Measurements from ENCODE around the gene MMEL1.
"Not testable (repeated sequence)": the region's sequence is repeated elsewhere in the genome, so short reads cannot be mapped to it uniquely, and the experiment has no call there.

The MMEL1 gene

DNA sequence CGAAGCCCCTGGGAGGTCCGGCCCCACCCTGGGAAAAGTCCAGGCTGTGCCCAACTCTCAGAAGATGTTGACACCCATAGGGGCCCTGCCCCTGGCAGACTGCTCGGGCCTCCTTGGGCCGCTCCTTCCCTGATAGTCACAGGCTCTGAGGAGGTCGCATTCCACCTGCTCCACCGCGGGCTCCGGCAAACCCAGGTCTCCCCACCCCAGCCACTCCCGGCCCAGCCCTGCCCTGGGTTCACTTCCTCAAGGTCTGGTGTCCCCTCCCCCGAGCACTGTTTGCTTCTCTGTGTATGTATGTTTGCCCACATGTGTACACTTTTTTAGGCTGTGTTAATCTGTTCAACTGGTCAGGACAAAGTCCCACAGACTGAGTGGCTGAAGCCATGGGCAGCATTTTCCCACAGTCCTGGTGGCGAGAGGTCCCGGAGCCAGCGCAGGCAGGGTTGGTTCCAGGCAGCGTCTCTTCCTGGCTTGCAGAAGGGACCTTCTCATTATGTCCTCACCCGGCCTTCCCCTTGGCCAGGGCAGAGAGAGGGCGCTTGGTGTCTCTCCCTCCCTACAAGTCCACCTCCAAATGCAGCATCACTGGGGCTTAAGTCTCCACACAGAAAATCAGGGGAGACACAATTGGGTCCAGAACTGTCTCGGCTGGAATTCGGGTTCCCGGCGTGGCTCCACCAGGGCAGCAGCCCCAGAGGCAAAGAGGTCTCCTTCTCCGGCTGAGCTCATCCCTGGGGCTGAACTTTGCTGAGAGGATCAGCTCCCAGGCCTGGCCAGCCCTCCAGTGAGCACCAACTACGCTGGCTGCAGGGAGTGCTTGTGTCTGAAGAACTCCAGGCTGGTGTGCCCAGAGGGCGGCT lies 56.8 kb downstream of the MMEL1 start:
- no peak for DNase-seq (ENCODE audit: low spot score)
- FAIRE-seq, result no peak

- no peak for FAIRE-seq
These were observed 58.5 kb downstream of the MMEL1 start for GRCh38 chr1:2574350-2574749.

DNA sequence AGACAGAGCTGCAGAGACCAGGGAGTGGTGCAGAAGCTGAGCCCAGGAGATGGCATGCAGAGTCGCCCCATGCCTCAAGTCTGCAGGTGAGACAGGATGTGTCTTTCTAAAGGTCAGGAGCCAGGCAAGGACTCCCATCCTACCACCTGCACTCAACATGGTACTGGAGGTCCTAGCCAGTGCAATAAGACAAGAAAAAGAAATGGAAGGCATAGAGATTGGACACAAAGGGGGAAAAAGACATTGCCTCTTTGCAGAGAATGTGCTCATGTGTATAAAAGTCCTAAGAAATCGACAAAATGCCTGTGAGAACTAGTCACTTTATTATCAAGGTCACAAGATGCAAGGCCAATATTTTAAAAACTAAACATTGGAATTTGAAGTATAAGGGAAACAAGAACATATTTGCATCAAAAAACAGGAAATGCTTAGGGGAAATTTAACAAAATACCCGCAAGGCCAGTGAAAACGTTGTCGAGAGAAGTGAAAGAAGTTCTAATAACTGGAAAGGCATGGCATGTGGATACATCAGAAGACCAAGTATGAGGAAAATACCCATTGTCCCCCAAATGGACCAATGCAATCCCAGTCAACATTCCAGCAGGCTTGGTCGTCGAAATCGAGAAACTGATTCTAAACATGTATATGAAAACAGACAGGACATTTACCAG lies 59.4 kb downstream of the MMEL1 start:
- FAIRE-seq (no peak), DNase-seq (ENCODE audit: low spot score) (no peak)

More at GRCh38 chr1:2574350-2574749, 58.5 kb downstream of the MMEL1 start:
- no peak for DNase-seq (ENCODE audit: low spot score)

DNA sequence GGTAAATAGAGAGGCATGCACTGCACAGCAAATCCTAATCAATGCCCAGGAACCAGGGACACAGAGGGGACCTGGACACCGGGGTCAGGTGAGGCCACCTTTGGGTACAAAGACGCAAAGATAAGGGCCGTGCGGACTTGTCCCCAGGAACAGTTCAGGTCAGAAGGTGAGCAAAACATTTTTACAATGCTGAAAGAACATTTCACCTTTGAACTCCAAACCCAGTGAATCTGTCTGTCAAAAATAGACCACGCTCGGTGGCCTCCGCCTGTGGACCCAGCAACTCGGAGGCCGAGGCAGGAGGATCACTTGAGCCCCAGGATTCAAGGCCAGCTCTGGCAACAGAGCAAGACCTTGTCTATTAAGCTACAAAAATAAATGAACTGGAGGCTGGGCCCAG lies 61.5 kb downstream of the MMEL1 start:
- DNase-seq (ENCODE audit: low spot score) (no peak), FAIRE-seq (no peak)

DNA sequence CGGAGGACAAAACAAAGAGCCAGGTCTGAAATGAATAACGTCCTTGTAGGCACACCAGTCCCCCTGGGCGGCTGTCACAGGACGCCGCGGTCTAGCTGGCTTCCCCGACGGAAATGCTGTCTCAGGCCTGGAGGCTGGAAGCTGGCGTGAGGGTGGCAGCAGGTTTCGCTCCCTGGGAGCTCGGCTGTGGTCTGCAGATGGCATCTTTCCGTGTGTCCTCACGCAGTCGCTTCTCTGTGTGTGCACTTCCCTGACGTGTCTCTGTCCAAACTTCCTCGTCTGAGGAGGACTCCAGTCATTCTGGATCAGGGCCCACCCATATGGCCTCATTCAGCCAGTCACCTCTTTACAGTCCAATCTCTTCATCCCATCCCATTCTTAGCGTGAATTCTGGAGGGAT lies 62.5 kb downstream of the MMEL1 start:
- FAIRE-seq (no peak), DNase-seq (ENCODE audit: low spot score) (no peak)

- DNase-seq (ENCODE audit: low spot score), result not testable (repeated sequence)
These were observed 63.1 kb downstream of the MMEL1 start for GRCh38 chr1:2569703-2570102.

GRCh38 chr1:2569060-2569459 lies 63.8 kb downstream of the MMEL1 start:
- DNase-seq (ENCODE audit: low spot score), result no peak

More at GRCh38 chr1:2569703-2570102, 63.1 kb downstream of the MMEL1 start:
- FAIRE-seq, result not testable (repeated sequence)

DNA sequence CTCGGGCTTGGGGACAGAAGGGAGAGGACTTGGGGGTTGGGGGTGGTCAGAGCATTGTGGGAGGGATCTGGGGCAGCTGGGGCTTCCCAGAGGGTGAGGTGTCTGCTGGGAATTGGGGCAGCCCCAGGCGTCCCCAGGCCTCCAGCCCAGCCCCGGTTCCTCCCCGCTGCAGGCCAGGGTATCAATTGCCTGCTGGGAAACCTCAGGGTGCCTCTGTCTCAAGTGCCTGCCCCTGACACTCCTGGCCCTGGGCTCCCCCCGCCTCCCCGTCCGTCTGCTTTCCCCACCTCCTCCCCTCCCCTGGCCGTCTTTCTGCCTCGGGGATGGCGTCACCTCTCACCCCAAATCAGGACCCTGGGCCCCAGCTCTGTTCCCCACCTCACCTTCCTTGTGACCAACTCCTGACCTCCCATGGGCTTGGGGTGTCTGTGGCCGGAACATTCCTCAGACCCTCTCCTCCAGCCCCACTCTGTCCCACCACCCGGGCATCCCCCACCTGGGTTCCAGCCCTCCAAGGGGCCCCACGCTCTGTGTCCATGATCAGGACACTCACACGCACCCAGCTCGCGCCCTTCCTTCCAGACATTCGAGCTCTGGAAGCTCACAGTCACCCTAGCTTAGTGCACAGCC lies 64.5 kb downstream of the MMEL1 start:
- not testable (repeated sequence) for FAIRE-seq; DNase-seq (ENCODE audit: low spot score)

More at GRCh38 chr1:2569060-2569459, 63.8 kb downstream of the MMEL1 start:
- FAIRE-seq, result no peak

DNA sequence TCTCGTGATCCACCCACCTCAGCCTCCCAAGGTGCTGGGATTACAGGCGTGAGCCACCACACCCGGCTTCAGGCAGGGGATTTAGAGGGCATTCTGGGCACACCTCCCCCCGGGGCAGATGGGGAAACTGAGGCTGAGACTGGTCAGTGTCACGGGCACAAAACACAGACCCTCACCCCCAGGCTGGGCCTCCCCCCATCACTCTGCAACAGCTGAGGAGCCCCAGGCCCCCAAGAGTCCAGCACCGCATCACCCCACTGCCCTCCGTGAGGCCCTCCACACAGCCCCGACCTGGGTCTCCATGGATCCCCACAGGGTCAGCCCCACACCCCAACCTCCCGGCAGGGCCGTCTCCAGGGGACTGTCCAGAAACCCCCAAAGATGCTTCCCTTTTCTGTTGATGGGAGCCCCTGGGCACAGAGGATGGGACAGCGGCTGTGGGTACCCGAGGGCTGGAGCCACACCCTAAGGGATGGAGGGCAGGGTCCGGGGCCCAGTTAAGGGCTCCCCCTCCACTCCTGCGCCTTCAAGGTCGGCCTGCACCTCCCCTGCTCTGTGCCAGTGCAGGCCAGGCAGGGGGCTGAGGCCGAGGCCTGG lies 65.6 kb downstream of the MMEL1 start:
- FAIRE-seq (no peak), DNase-seq (ENCODE audit: low spot score) (no peak)

GRCh38 chr1:2566101-2567045 lies 66.4 kb downstream of the MMEL1 start:
- FAIRE-seq (no peak), DNase-seq (ENCODE audit: low spot score) (no peak)

- no peak for DNase-seq (ENCODE audit: low spot score)
These were observed 67.9 kb downstream of the MMEL1 start for GRCh38 chr1:2564815-2565374.

DNA sequence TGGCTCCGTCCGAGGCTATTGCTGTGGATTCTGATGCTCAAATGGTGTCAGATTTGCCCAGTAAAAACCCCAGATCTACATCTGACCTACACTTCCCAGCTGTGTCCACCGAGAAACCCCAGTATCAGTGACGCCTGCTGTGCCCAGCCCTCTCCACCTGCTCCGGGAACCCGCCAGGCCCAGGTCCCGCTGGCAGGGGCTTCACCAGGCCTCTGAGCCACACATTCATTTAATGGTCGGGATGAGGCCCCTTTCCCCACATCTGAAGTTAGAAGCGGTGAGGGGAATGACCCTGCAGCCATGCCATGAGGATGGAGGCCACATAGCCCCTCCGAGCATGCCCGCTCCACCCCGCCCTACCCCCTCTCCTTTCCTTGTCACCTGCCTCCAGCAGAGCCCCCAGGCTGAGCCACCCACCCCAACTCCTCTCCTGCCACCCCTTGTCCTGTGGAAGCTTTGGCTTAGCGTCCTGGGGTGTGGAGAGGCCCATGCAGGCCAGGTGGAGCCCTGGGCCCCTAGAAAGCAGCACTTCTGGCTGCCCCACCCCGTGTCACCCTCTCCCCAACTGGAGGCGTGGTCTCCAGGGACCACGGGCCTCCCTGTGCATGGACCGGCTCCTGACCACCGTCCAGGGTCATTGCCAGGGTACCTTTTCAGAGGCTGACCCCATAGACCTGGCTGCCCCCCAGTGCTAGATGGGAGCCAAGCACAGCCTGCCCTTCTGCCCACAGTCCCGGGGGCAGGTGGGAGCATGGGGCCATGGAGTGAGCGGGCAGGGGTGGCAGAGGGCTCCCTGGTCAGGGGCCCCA lies 68.6 kb downstream of the MMEL1 start:
- DNase-seq (ENCODE audit: low spot score) (no peak), FAIRE-seq (no peak)

More at GRCh38 chr1:2564815-2565374, 67.9 kb downstream of the MMEL1 start:
- FAIRE-seq, result no peak

GRCh38 chr1:2563205-2563604 lies 69.6 kb downstream of the MMEL1 start:
- DNase-seq (ENCODE audit: low spot score), result no peak
- no peak for FAIRE-seq

DNA sequence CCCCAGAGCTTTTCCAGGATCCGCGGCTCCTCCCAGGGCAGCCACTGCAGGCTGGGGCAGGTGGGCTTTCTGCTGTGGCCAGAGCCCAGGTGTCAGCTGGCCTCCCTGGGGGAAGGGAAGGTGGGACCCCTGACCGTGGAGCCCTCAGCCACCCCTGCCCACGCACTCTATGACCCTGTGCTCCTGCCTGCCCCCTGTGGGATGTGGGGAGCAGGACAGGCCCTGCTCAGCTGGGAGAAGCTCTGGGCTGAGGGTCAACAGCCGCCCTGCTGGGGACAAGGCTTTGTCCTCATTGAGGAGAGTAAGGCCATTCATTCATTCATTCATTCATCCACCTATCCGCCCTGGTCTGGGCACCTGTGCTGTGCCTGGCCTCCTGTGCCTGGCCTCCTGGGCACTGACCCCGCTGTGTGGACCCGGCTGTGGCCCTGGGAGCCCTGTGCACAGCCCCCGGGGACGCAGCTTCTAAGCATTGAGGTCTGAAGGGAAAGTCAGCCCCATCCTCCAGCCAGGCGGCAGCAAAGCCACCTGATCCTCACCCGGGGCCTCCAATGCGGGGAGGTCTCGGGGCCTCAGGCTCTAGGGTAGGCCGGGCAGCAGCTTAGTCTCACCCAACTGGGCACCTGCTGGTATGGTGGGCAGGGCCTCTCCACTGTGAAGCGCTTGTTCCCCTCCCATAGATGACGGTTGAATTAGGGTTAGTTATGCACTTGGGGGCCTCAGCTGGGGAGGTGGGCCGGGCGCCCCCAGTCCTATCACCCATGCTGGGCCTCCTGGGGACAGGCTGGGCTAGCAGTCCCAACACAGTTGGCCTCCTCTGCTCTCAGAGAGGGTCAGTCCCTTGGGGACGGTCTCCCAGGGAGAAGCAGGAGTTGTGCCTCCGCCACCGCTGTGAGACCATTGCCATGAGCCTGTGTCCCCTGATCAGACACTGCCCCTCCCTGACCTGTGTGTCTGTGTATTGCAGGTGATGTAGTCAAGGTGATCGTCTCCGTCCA lies 70.6 kb downstream of the MMEL1 start:
- DNase-seq (ENCODE audit: low spot score) (no peak), FAIRE-seq (no peak)

GRCh38 chr1:2561446-2561845 lies 71.4 kb downstream of the MMEL1 start:
- DNase-seq (ENCODE audit: low spot score) (no peak), FAIRE-seq (no peak)

DNA sequence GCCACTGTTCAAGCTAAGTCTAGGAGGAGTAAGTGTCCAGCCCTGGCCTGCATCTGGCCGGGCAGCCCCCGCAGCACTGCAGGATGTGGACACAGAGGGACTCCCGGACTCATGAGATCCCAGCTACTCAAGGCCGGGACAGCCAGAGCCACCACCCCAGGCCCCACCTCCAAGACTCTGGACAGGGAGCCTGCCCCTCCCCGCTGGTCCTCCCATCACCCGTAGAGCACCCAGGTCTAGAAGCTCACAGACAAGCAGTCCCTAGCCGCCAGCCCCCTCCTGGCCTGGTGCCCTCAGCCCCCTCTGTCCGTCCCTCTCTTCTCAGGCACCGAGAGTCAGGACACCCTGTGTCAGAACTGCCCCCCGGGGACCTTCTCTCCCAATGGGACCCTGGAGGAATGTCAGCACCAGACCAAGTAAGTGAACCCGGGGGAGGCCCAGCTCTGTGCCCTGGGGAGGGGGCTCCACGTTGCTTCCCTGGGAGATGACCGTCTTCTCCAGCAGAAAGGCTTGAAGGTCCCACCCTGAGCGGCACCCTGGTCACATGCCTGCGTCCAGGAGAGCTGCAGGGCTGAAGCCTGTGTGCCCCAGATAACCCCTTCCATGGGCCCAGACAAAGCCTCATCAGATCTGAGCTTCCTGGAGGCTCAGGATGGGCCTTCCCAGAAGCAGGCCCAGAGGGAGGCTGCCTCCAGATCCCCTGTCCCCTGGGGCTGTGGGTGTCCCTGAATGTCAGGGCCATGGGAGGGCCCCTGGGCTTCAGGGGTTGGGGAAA lies 72.3 kb downstream of the MMEL1 start:
- no peak for DNase-seq (ENCODE audit: low spot score)
- FAIRE-seq, result no peak
